Measurements from ENCODE around the gene NPY.

NPY gene

DNA sequence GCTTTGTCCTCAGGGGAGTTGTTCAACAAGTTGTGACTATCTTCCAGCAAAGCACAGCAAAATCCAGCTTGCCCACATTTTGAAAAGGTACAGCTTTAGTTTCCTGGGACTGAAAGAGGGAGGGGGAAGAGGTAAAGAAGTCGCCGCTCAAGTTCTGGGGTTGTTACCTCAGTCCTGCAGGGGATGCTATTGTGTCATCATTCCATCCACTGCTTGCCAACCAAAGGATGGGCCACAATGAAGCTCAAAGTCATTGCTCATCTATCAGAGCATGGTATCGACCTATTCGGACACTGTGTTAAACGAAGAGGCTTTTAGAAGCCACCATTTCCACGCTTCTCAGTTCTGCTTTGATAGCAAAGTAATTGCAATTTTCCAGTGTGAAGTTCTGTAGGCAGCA is 34.3 kb downstream of the NPY start:
- TF ChIP-seq ZFP30 (CRISPR knock-in tag; IDR thresholded peaks at IDR 0.05): no peak
- no peak for TF ChIP-seq ZNF565 (CRISPR knock-in tag; conservative IDR thresholded peaks at IDR 0.05; ENCODE audit: low read depth)
- TF ChIP-seq, protein P1, sequence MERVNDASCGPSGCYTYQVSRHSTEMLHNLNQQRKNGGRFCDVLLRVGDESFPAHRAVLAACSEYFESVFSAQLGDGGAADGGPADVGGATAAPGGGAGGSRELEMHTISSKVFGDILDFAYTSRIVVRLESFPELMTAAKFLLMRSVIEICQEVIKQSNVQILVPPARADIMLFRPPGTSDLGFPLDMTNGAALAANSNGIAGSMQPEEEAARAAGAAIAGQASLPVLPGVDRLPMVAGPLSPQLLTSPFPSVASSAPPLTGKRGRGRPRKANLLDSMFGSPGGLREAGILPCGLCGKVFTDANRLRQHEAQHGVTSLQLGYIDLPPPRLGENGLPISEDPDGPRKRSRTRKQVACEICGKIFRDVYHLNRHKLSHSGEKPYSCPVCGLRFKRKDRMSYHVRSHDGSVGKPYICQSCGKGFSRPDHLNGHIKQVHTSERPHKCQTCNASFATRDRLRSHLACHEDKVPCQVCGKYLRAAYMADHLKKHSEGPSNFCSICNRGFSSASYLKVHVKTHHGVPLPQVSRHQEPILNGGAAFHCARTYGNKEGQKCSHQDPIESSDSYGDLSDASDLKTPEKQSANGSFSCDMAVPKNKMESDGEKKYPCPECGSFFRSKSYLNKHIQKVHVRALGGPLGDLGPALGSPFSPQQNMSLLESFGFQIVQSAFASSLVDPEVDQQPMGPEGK (CRISPR knock-in tag; IDR thresholded peaks at IDR 0.05; ENCODE audit: borderline replicate concordance): no peak
- TF ChIP-seq TOX (CRISPR knock-in tag; IDR thresholded peaks at IDR 0.05; ENCODE audit: borderline replicate concordance): no peak
- TF ChIP-seq BACH2 (CRISPR knock-in tag; IDR thresholded peaks at IDR 0.05; ENCODE audit: borderline replicate concordance): no peak
- TF ChIP-seq, protein P2, sequence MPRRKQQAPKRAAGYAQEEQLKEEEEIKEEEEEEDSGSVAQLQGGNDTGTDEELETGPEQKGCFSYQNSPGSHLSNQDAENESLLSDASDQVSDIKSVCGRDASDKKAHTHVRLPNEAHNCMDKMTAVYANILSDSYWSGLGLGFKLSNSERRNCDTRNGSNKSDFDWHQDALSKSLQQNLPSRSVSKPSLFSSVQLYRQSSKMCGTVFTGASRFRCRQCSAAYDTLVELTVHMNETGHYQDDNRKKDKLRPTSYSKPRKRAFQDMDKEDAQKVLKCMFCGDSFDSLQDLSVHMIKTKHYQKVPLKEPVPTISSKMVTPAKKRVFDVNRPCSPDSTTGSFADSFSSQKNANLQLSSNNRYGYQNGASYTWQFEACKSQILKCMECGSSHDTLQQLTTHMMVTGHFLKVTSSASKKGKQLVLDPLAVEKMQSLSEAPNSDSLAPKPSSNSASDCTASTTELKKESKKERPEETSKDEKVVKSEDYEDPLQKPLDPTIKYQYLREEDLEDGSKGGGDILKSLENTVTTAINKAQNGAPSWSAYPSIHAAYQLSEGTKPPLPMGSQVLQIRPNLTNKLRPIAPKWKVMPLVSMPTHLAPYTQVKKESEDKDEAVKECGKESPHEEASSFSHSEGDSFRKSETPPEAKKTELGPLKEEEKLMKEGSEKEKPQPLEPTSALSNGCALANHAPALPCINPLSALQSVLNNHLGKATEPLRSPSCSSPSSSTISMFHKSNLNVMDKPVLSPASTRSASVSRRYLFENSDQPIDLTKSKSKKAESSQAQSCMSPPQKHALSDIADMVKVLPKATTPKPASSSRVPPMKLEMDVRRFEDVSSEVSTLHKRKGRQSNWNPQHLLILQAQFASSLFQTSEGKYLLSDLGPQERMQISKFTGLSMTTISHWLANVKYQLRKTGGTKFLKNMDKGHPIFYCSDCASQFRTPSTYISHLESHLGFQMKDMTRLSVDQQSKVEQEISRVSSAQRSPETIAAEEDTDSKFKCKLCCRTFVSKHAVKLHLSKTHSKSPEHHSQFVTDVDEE (CRISPR knock-in tag; IDR thresholded peaks at IDR 0.05): no peak
- no peak for TF ChIP-seq PPARA (CRISPR knock-in tag; IDR thresholded peaks at IDR 0.05; ENCODE audit: borderline replicate concordance)
- TF ChIP-seq GLIS3 (CRISPR knock-in tag; IDR thresholded peaks at IDR 0.05): no peak
- no peak for TF ChIP-seq ISL1 (CRISPR knock-in tag; IDR thresholded peaks at IDR 0.05)
- TF ChIP-seq, protein P3, sequence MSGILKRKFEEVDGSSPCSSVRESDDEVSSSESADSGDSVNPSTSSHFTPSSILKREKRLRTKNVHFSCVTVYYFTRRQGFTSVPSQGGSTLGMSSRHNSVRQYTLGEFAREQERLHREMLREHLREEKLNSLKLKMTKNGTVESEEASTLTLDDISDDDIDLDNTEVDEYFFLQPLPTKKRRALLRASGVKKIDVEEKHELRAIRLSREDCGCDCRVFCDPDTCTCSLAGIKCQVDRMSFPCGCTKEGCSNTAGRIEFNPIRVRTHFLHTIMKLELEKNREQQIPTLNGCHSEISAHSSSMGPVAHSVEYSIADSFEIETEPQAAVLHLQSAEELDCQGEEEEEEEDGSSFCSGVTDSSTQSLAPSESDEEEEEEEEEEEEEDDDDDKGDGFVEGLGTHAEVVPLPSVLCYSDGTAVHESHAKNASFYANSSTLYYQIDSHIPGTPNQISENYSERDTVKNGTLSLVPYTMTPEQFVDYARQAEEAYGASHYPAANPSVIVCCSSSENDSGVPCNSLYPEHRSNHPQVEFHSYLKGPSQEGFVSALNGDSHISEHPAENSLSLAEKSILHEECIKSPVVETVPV (CRISPR knock-in tag; IDR thresholded peaks at IDR 0.05): no peak
- no peak for TF ChIP-seq ARNTL (CRISPR knock-in tag; IDR thresholded peaks at IDR 0.05; ENCODE audit: borderline replicate concordance, low read depth)
- ATAC-seq: no peak

DNA sequence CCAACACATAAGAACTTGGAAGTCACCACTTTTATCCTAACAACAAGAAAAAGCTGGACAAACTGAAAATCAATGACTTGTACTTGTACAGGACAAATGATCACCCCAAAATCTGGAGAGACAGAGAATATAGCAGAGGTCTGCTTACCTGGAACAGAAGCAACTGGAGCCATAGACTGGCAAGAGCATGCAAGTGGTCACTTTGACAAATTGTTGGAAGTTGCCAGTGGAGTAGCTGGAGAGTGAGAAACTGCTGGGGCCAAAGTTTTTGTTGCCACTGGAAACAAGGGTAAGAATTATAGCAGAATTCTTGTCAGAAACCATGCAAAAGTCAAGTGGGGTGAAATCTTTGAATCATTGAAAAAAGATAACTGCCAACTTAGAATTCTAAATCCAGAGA is 35.2 kb downstream of the NPY start:
- no peak for ATAC-seq
- TF ChIP-seq, protein P4, sequence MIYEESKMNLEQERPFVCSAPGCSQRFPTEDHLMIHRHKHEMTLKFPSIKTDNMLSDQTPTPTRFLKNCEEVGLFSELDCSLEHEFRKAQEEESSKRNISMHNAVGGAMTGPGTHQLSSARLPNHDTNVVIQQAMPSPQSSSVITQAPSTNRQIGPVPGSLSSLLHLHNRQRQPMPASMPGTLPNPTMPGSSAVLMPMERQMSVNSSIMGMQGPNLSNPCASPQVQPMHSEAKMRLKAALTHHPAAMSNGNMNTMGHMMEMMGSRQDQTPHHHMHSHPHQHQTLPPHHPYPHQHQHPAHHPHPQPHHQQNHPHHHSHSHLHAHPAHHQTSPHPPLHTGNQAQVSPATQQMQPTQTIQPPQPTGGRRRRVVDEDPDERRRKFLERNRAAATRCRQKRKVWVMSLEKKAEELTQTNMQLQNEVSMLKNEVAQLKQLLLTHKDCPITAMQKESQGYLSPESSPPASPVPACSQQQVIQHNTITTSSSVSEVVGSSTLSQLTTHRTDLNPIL (CRISPR knock-in tag; IDR thresholded peaks at IDR 0.05; ENCODE audit: low read depth): no peak
- TF ChIP-seq ESRRG (CRISPR knock-in tag; IDR thresholded peaks at IDR 0.05) (no peak), ZFP30 (CRISPR knock-in tag; IDR thresholded peaks at IDR 0.05) (no peak), RARB (CRISPR knock-in tag; IDR thresholded peaks at IDR 0.05) (no peak)

DNA sequence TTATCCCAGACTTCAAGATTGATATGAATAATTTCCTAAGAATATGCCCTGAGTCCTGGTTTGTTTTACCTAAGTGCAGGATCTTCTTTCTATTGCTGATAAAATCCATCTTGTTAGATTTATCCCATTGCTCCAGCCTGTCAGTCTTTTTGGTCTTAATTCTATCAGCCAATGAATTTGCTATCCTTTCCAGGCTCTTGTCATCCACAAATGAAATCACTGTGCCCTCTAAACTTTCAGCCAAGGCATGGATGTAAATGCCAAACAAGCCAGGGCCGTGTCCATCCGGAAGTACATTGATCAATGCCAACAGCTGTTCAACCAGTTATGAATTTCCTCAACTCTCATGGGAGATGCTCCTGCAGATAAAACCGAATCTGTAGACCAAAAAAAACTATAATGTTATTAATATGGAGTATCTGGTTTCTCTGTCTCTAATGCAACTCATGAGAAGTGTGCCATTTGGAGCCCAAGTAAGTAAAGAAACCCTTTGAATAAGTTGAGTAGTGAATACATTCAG is 40.0 kb downstream of the NPY start:
- TF ChIP-seq ZNF70 (CRISPR knock-in tag; IDR thresholded peaks at IDR 0.05): peak; percentile 3; the same call in 1 of the 2 replicates
- TF ChIP-seq ZNF565 (CRISPR knock-in tag; conservative IDR thresholded peaks at IDR 0.05; ENCODE audit: low read depth): no peak
- no peak for TF ChIP-seq CSDC2 (CRISPR knock-in tag; IDR thresholded peaks at IDR 0.05)
- no peak for TF ChIP-seq ESRRG (CRISPR knock-in tag; IDR thresholded peaks at IDR 0.05)
- TF ChIP-seq ISL1 (CRISPR knock-in tag; IDR thresholded peaks at IDR 0.05): peak; percentile 27; the same call in 1 of the 2 replicates
- TF ChIP-seq, protein P3 (CRISPR knock-in tag; IDR thresholded peaks at IDR 0.05): no peak
- ATAC-seq: no peak

DNA sequence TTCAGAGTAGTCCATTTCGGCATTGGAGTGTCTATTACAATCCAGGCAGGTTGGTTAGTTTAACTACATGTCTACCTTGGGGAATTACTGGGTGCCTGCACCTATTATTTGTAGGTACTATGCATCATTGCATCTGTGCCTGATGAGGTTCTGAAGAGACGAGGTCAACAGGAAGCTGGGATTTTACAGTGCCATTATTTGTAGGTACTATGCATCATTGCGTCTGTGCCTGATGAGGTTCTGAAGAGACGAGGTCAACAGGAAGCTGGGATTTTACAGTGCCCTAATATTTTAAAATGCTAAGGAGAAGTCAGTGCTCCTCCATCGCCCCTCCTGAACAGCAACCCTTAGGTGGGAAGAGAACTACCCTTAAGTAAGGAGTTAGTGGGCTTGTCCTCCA is 41.7 kb downstream of the NPY start:
- TF ChIP-seq, protein P1 (CRISPR knock-in tag; IDR thresholded peaks at IDR 0.05; ENCODE audit: borderline replicate concordance): no peak
- TF ChIP-seq ZFP30 (CRISPR knock-in tag; IDR thresholded peaks at IDR 0.05) (no peak), ESRRG (CRISPR knock-in tag; IDR thresholded peaks at IDR 0.05) (no peak), ZFP3 (CRISPR knock-in tag; IDR thresholded peaks at IDR 0.05) (no peak), RARB (CRISPR knock-in tag; IDR thresholded peaks at IDR 0.05) (no peak)
- TF ChIP-seq, protein P5, sequence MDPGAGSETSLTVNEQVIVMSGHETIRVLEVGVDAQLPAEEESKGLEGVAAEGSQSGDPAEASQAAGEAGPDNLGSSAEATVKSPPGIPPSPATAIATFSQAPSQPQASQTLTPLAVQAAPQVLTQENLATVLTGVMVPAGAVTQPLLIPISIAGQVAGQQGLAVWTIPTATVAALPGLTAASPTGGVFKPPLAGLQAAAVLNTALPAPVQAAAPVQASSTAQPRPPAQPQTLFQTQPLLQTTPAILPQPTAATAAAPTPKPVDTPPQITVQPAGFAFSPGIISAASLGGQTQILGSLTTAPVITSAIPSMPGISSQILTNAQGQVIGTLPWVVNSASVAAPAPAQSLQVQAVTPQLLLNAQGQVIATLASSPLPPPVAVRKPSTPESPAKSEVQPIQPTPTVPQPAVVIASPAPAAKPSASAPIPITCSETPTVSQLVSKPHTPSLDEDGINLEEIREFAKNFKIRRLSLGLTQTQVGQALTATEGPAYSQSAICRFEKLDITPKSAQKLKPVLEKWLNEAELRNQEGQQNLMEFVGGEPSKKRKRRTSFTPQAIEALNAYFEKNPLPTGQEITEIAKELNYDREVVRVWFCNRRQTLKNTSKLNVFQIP (CRISPR knock-in tag; IDR thresholded peaks at IDR 0.05; ENCODE audit: borderline replicate concordance, low read depth): no peak
- no peak for ATAC-seq

Data from SK-N-SH treated with all-trans-retinoic acid at 6 μM for 48 hours (cell line).